Neural cell (in vitro differentiated cells): Measurements from ENCODE around the gene FAM217A. TPM values are rescaled to one million over a fixed set of nuclear protein-coding genes. Genes with fewer than 3 reads are reported as not detected.

Source experiments
- H2AFZ ChIP-seq: fragments of 200-600, 300-800 bp; sonication (generic), shearing (Covaris generic); 2 replicates; pipeline ENCODE4 v1.6.0; 2014; ENCODE audit warnings: low read depth, mild to moderate bottlenecking, antibody characterized with exemption, low read length, moderate library complexity
- H3F3A ChIP-seq: fragments of 200-600 bp; shearing (Covaris generic); 2 replicates; pipeline ENCODE4 v1.6.1; 2016; ENCODE audit warnings: mild to moderate bottlenecking, moderate library complexity, mixed read lengths, antibody characterized with exemption, low read length; ENCODE audit not compliant: insufficient read depth, poor library complexity, severe bottlenecking
- H3K27ac ChIP-seq: fragments of 200-600, 300-800 bp; sonication (generic), shearing (Covaris generic); 2 replicates; pipeline ENCODE4 v1.5.1; 2014; ENCODE audit warnings: mild to moderate bottlenecking, low read length, moderate library complexity
- H3K27me3 ChIP-seq: fragments of 300-800, 200-600 bp; sonication (generic), shearing (Covaris generic); 2 replicates; pipeline ENCODE4 v1.6.0; 2014; ENCODE audit warnings: mild to moderate bottlenecking, low read depth, low read length, moderate library complexity; ENCODE audit not compliant: insufficient read depth
- H3K36me3 ChIP-seq: fragments of 300-800, 200-600 bp; sonication (generic), shearing (Covaris generic); 2 replicates; pipeline ENCODE4 v1.5.1; 2014; ENCODE audit warnings: mild to moderate bottlenecking, antibody characterized with exemption, low read length, moderate library complexity; ENCODE audit not compliant: insufficient read depth
- H3K4me2 ChIP-seq: fragments of 300-800, 200-600 bp; sonication (generic), shearing (Covaris generic); 2 replicates; pipeline ENCODE4 v1.6.0; 2014; ENCODE audit warnings: mild to moderate bottlenecking, low read length
- H3K4me3 ChIP-seq: fragments of 300-800, 200-600 bp; sonication (generic), shearing (Covaris generic); 2 replicates; pipeline ENCODE4 v1.5.1; 2014; ENCODE audit warnings: mild to moderate bottlenecking, low read length, moderate library complexity
- H3K79me2 ChIP-seq: fragments of 200-600 bp; shearing (Covaris generic); replicated peaks from 2 replicates; pipeline ENCODE4 v1.6.0; 2014; ENCODE audit warnings: mild to moderate bottlenecking, low read length, moderate library complexity; ENCODE audit not compliant: insufficient read depth
- H3K9ac ChIP-seq: fragments of 300-800, 200-600 bp; sonication (generic), shearing (Covaris generic); 2 replicates; pipeline ENCODE4 v1.6.1; 2016; ENCODE audit warnings: mild to moderate bottlenecking, low read length, mixed read lengths
- H3K9me2 ChIP-seq: fragments of 200-600 bp; shearing (Covaris generic); 2 replicates; pipeline ENCODE4 v1.6.1; 2016; ENCODE audit warnings: mild to moderate bottlenecking, low read length, mixed read lengths; ENCODE audit not compliant: insufficient read depth
- H3K9me3 ChIP-seq: fragments of 200-600, 300-800 bp; sonication (generic), shearing (Covaris generic); 2 replicates; pipeline ENCODE4 v1.6.1; 2016; ENCODE audit warnings: mild to moderate bottlenecking, mixed run types, low read length, moderate library complexity, mixed read lengths
- H4K20me1 ChIP-seq: fragments of 200-600 bp; shearing (Covaris generic); 2 replicates; pipeline ENCODE4 v1.6.1; 2016; ENCODE audit warnings: mild to moderate bottlenecking, mixed run types; ENCODE audit not compliant: insufficient read depth
- EP300 ChIP-seq: fragments of 450-650 bp; conservative IDR thresholded peaks from 2 replicates; pipeline ENCODE4 v1.6.1; 2014; ENCODE audit warnings: antibody characterized with exemption, mild to moderate bottlenecking, moderate library complexity; ENCODE audit not compliant: poor library complexity, severe bottlenecking
- EZH2 ChIP-seq: fragments of 200-600, 300-800 bp; shearing (Covaris generic), sonication (generic); IDR thresholded peaks from 2 replicates; pipeline ENCODE4 v1.6.1; 2014; ENCODE audit warnings: antibody characterized with exemption, low read length, borderline replicate concordance, mild to moderate bottlenecking; ENCODE audit not compliant: insufficient read depth, poor library complexity, severe bottlenecking
- MXI1 ChIP-seq: fragments of 450-650 bp; conservative IDR thresholded peaks from 2 replicates; pipeline ENCODE4 v1.6.1; 2014; ENCODE audit warnings: antibody characterized with exemption, mild to moderate bottlenecking; ENCODE audit not compliant: poor library complexity, severe bottlenecking
- POLR2AphosphoS5 ChIP-seq: IDR thresholded peaks from 2 replicates; pipeline ENCODE4 v1.6.1; 2012
- RAD21 ChIP-seq: fragments of 450-650 bp; conservative IDR thresholded peaks from 2 replicates; pipeline ENCODE4 v1.6.1; 2014; ENCODE audit warnings: antibody characterized with exemption, mild to moderate bottlenecking, moderate library complexity
- SMC3 ChIP-seq: fragments of 450-650 bp; conservative IDR thresholded peaks from 2 replicates; pipeline ENCODE4 v1.6.1; 2014; ENCODE audit warnings: antibody characterized with exemption, mild to moderate bottlenecking, moderate library complexity; ENCODE audit not compliant: poor library complexity
- TAF1 ChIP-seq: IDR thresholded peaks from 2 replicates; pipeline ENCODE4 v1.6.1; 2012; ENCODE audit warnings: low read depth
- polyA minus RNA-seq: library from RNA; depleted of rRNA, polyadenylated mRNA; stranded (reverse); fragments of >200 nt; gene quantifications from 2 replicates; pipeline ENCODE4 v1.2.3, GENCODE V29; 2014
- polyA plus RNA-seq: library from polyadenylated mRNA; depleted of rRNA; stranded (reverse); fragments of >200 nt; gene quantifications from 2 replicates; pipeline ENCODE4 v1.2.3, GENCODE V29; 2014
- TF ChIP-seq, protein P1 (sequence below): fragments of 450-650 bp; IDR thresholded peaks from 2 replicates; pipeline ENCODE4 v1.5.1; 2014; ENCODE audit warnings: antibody characterized with exemption, mild to moderate bottlenecking, moderate library complexity; ENCODE audit not compliant: poor library complexity, severe bottlenecking
- TF ChIP-seq, protein P2 (sequence below): IDR thresholded peaks from 2 replicates; pipeline ENCODE4 v1.6.1; 2012; ENCODE audit warnings: borderline replicate concordance

The FAM217A gene, protein sequence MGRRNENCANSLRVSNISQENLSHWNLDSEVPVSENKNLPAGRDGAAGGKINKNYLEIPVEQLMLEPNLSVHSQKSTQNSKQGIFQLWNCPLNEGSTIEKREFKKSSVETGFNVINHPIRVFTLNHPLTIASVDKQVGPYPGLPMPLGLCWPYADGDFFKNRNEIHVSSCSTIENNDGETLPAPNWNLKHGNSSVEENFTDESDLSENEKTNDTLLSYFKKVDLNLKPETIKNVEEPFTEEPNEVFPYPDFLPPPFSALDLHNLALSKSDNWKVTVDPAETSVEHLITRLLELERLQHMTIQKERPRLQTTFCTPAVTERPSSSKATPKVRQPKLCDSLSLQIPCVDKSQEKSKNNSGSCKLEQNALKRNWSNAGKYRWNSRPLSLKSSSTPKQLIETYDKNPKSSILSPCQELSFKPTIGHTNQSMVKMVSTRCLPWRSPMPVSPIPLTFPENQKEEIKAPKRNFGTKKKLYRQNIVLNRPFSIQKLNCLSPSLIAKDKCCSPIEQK
- not detected in 2 replicates for polyA plus RNA-seq
- not detected in 2 replicates for polyA minus RNA-seq

DNA sequence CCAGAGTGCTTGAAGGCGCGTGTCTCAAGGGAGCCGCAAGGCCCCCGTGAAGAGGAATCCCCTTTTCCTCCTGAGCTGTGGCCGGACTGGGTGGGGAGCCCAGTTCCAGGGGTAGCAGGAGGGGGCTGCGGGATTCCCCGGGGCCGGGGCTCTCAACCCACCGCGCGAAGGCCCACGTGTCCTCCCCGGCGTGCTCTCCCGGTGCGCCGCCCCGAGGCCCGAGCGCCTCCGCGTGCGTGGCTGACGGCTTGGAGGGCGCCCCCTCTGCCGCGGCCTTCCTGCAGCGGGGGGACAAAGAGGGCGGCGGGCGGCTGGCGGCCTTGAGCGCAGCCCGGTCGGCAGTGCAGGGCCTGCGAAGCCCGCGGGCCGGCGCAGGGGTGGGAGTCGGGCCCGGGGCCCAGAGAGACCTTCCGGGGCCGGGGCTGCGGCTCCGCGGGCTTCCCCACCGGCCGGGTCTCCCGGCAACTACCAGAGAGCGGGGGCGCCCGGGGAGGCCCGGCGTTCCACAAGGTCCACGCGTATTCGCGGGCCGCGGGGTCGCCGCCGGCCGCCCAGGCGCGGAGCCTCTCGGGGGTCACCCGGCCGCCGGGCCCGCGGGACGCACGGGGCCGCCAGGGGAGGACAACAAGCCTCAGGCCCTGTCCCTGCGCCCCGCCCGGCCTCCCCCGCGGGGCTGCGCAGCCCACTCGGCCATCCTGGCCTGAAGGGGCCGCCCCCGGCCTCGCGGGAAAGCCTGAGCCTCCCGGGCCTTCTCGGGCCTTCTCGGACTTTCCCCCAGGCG is at the start of gene FAM217A:
FAM217A (minus strand) TSS at position 447 of the 781 bp plus-strand sequence. CDS start 1,723 bp downstream, outside the sequence.
- H3K9me2 ChIP-seq, result no peaks in the 10 kb centered on the region
- H3F3A ChIP-seq, result no peaks in the 10 kb centered on the region
- H4K20me1 ChIP-seq, result no peaks in the 10 kb centered on the region
- no peak within 1 kb of the TSS for H2AFZ ChIP-seq
- H3K4me2 ChIP-seq, result no peak within 1 kb of the TSS
- H3K9me3 ChIP-seq, result no peaks in the 10 kb centered on the region
- no peak within 1 kb of the TSS for H3K27ac ChIP-seq
- TF ChIP-seq MXI1 (no peak), POLR2AphosphoS5 (no peak), EZH2 (no peak), TAF1 (no peak), RAD21 (no peak), SMC3 (no peak), EP300 (no peak)
- TF ChIP-seq, protein P1, sequence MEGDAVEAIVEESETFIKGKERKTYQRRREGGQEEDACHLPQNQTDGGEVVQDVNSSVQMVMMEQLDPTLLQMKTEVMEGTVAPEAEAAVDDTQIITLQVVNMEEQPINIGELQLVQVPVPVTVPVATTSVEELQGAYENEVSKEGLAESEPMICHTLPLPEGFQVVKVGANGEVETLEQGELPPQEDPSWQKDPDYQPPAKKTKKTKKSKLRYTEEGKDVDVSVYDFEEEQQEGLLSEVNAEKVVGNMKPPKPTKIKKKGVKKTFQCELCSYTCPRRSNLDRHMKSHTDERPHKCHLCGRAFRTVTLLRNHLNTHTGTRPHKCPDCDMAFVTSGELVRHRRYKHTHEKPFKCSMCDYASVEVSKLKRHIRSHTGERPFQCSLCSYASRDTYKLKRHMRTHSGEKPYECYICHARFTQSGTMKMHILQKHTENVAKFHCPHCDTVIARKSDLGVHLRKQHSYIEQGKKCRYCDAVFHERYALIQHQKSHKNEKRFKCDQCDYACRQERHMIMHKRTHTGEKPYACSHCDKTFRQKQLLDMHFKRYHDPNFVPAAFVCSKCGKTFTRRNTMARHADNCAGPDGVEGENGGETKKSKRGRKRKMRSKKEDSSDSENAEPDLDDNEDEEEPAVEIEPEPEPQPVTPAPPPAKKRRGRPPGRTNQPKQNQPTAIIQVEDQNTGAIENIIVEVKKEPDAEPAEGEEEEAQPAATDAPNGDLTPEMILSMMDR, result no peak
- TF ChIP-seq, protein P2, sequence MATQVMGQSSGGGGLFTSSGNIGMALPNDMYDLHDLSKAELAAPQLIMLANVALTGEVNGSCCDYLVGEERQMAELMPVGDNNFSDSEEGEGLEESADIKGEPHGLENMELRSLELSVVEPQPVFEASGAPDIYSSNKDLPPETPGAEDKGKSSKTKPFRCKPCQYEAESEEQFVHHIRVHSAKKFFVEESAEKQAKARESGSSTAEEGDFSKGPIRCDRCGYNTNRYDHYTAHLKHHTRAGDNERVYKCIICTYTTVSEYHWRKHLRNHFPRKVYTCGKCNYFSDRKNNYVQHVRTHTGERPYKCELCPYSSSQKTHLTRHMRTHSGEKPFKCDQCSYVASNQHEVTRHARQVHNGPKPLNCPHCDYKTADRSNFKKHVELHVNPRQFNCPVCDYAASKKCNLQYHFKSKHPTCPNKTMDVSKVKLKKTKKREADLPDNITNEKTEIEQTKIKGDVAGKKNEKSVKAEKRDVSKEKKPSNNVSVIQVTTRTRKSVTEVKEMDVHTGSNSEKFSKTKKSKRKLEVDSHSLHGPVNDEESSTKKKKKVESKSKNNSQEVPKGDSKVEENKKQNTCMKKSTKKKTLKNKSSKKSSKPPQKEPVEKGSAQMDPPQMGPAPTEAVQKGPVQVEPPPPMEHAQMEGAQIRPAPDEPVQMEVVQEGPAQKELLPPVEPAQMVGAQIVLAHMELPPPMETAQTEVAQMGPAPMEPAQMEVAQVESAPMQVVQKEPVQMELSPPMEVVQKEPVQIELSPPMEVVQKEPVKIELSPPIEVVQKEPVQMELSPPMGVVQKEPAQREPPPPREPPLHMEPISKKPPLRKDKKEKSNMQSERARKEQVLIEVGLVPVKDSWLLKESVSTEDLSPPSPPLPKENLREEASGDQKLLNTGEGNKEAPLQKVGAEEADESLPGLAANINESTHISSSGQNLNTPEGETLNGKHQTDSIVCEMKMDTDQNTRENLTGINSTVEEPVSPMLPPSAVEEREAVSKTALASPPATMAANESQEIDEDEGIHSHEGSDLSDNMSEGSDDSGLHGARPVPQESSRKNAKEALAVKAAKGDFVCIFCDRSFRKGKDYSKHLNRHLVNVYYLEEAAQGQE, result no peak
- no peaks in the 10 kb centered on the region for H3K27me3 ChIP-seq
- no peak within 1 kb of the TSS for H3K4me3 ChIP-seq
- H3K36me3 ChIP-seq, result no peaks in the 10 kb centered on the region
- no peaks in the 10 kb centered on the region for H3K79me2 ChIP-seq
- no peak within 1 kb of the TSS for H3K9ac ChIP-seq

- H3K9ac ChIP-seq, result no peak overlapping the region
- no peaks in the 10 kb centered on the region for H3K27me3 ChIP-seq
- H3F3A ChIP-seq, result no peaks in the 10 kb centered on the region
- H3K36me3 ChIP-seq, result peaks cover 4% of the 10 kb centered on the region
- H3K27ac ChIP-seq, result no peak overlapping the region
- no peaks in the 10 kb centered on the region for H3K9me3 ChIP-seq
- no peak overlapping the region for H2AFZ ChIP-seq
- no peaks in the 10 kb centered on the region for H3K79me2 ChIP-seq
- no peaks in the 10 kb centered on the region for H4K20me1 ChIP-seq
- no peak overlapping the region for H3K4me3 ChIP-seq
- no peaks in the 10 kb centered on the region for H3K9me2 ChIP-seq
- TF ChIP-seq EP300 (no peak), MXI1 (no peak), POLR2AphosphoS5 (no peak)
- TF ChIP-seq, protein P2, result no peak
- H3K4me2 ChIP-seq, result no peak overlapping the region
Measured at GRCh38 chr6:4128072-4128471, 49.1 kb upstream of the FAM217A start.
